SU-DHL-6 (cell line): ENCODE data around the gene TECPR2.

Source experiments
- CTCF ChIP-seq: fragments of 200-600 bp; sonication (generic); IDR thresholded peaks from one replicate; pipeline ENCODE4 v1.5.1; 2017; ENCODE audit warnings: antibody characterized with exemption, mild to moderate bottlenecking, low read length, moderate library complexity; ENCODE audit not compliant: insufficient read depth, poor library complexity, severe bottlenecking
- EZH2phosphoT487 ChIP-seq: fragments of 200-600 bp; sonication (generic), shearing (Covaris generic); conservative IDR thresholded peaks from 2 replicates; pipeline ENCODE4 v1.6.1; 2018; ENCODE audit warnings: mild to moderate bottlenecking, antibody characterized with exemption, low read length, moderate library complexity, mixed read lengths

GRCh38 chr14:102538602-102539543 lies 176.1 kb downstream of the TECPR2 start:
- TF ChIP-seq CTCF, result no peak
- TF ChIP-seq EZH2phosphoT487, result no peak
